ENCODE results near the gene ZNF783.

- TF ChIP-seq CTCF (IDR thresholded peaks at IDR 0.05) = no peak
- TF ChIP-seq POLR2A (IDR thresholded peaks at IDR 0.05) = no peak
Measured at GRCh38 chr7:149241696-149242095, 20.3 kb upstream of the ZNF783 start.
